IPS-20b (cell line): ENCODE data around the gene MRC1.

Experiments
- H3K27ac ChIP-seq: one replicate; pipeline ENCODE4 v1.5.1; 2013; ENCODE audit warnings: low read length
- H3K27me3 ChIP-seq: 2 replicates; pipeline ENCODE4 v1.6.1; 2013; ENCODE audit warnings: mild to moderate bottlenecking, low read length, inconsistent platforms; ENCODE audit not compliant: insufficient read depth
- H3K36me3 ChIP-seq: 2 replicates; pipeline ENCODE4 v1.6.1; 2013; ENCODE audit warnings: low read depth, mild to moderate bottlenecking, inconsistent platforms, low read length, moderate library complexity; ENCODE audit not compliant: insufficient read depth
- H3K4me1 ChIP-seq: 2 replicates; pipeline ENCODE4 v1.6.1; 2013; ENCODE audit warnings: mild to moderate bottlenecking, control low read depth, inconsistent platforms, low read length, moderate library complexity; ENCODE audit not compliant: insufficient read depth
- H3K4me3 ChIP-seq: 2 replicates; pipeline ENCODE4 v1.5.1; 2013; ENCODE audit warnings: mild to moderate bottlenecking, low read length, inconsistent platforms
- H3K9ac ChIP-seq: 2 replicates; pipeline ENCODE4 v1.6.1; 2013; ENCODE audit warnings: low read depth, mild to moderate bottlenecking, inconsistent platforms, low read length, moderate library complexity
- H3K9me3 ChIP-seq: 2 replicates; pipeline ENCODE4 v1.6.1; 2013; ENCODE audit warnings: mild to moderate bottlenecking, low read depth, low read length, inconsistent platforms; ENCODE audit not compliant: insufficient read depth

The MRC1 gene

GRCh38 chr10:17802350-17802749 is 6.8 kb upstream of the MRC1 start:
- Histone ChIP-seq H3K4me3 (no peak overlapping the region), H3K36me3 (no peaks in the 10 kb centered on the region), H3K27ac (no peak overlapping the region), H3K9ac (no peak overlapping the region), H3K4me1 (no peaks in the 10 kb centered on the region), H3K9me3 (no peaks in the 10 kb centered on the region), H3K27me3 (no peaks in the 10 kb centered on the region)

GRCh38 chr10:17802976-17803375 is 6.2 kb upstream of the MRC1 start:
- no peaks in the 10 kb centered on the region for H3K36me3 ChIP-seq
- no peaks in the 10 kb centered on the region for H3K4me1 ChIP-seq
- no peak overlapping the region for H3K27ac ChIP-seq
- H3K4me3 ChIP-seq = no peak overlapping the region
- H3K9me3 ChIP-seq = no peaks in the 10 kb centered on the region
- H3K9ac ChIP-seq = no peak overlapping the region
- H3K27me3 ChIP-seq = no peaks in the 10 kb centered on the region

GRCh38 chr10:17805330-17805729 is 3.8 kb upstream of the MRC1 start:
- H3K4me3 ChIP-seq = no peak overlapping the region
- no peaks in the 10 kb centered on the region; the same call in 1 of the 2 replicates for H3K27me3 ChIP-seq
- no peak overlapping the region for H3K9ac ChIP-seq
- H3K9me3 ChIP-seq = no peaks in the 10 kb centered on the region
- H3K4me1 ChIP-seq = no peaks in the 10 kb centered on the region
- H3K27ac ChIP-seq = no peak overlapping the region
- H3K36me3 ChIP-seq = no peaks in the 10 kb centered on the region

- Histone ChIP-seq H3K9ac (no peak overlapping the region), H3K4me1 (no peaks in the 10 kb centered on the region), H3K27ac (no peak overlapping the region), H3K36me3 (no peaks in the 10 kb centered on the region), H3K27me3 (no peaks in the 10 kb centered on the region; the same call in 1 of the 2 replicates), H3K9me3 (no peaks in the 10 kb centered on the region), H3K4me3 (no peak overlapping the region)
Observed at GRCh38 chr10:17805921-17806577, 3.1 kb upstream of the MRC1 start.

GRCh38 chr10:17811146-17811865 is 2.2 kb downstream of the MRC1 start:
- H3K36me3 ChIP-seq = no peaks in the 10 kb centered on the region
- H3K27ac ChIP-seq = no peak overlapping the region
- H3K27me3 ChIP-seq = no peaks in the 10 kb centered on the region; the same call in 1 of the 2 replicates
- H3K9ac ChIP-seq = no peak overlapping the region
- no peak overlapping the region for H3K4me3 ChIP-seq
- H3K4me1 ChIP-seq = no peaks in the 10 kb centered on the region
- H3K9me3 ChIP-seq = no peaks in the 10 kb centered on the region

- Histone ChIP-seq H3K9me3 (no peaks in the 10 kb centered on the region), H3K4me1 (no peaks in the 10 kb centered on the region), H3K27me3 (no peaks in the 10 kb centered on the region), H3K9ac (no peak overlapping the region), H3K4me3 (no peak overlapping the region), H3K36me3 (no peaks in the 10 kb centered on the region), H3K27ac (no peak overlapping the region)
Observed at GRCh38 chr10:17814973-17815372, 5.8 kb downstream of the MRC1 start.

GRCh38 chr10:17816199-17816598 is 7.1 kb downstream of the MRC1 start:
- H3K4me1 ChIP-seq = no peaks in the 10 kb centered on the region
- H3K4me3 ChIP-seq = no peak overlapping the region
- H3K27ac ChIP-seq = no peak overlapping the region

DNA sequence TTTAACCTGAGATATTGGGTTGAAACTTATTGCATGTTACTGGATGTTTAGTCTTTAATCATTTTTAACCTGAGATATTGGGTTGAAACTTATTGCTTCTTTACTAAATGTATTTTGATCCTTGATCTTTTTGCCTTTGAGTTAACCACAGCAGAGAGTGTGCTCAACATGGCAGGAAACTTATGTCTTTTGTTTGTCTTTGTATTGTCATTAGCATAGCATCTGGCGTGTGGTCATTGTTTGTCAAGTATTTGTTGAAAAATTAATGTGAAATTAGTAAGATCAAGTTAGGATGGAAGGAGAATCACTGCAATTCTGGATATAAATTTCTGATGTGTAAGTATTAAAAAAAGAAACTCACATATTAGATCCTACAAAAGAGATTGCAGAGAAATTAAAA is 8.2 kb downstream of the MRC1 start:
- Histone ChIP-seq H3K9ac (no peak overlapping the region), H3K27ac (no peak overlapping the region), H3K27me3 (no peaks in the 10 kb centered on the region), H3K9me3 (no peaks in the 10 kb centered on the region), H3K4me3 (no peak overlapping the region), H3K4me1 (no peaks in the 10 kb centered on the region), H3K36me3 (no peaks in the 10 kb centered on the region)

More at GRCh38 chr10:17816199-17816598, 7.1 kb downstream of the MRC1 start:
- Histone ChIP-seq H3K36me3 (no peaks in the 10 kb centered on the region), H3K27me3 (no peaks in the 10 kb centered on the region), H3K9me3 (no peaks in the 10 kb centered on the region), H3K9ac (no peak overlapping the region)

GRCh38 chr10:17817790-17818189 is 8.6 kb downstream of the MRC1 start:
- no peaks in the 10 kb centered on the region for H3K27me3 ChIP-seq
- H3K36me3 ChIP-seq = no peaks in the 10 kb centered on the region
- H3K9me3 ChIP-seq = no peaks in the 10 kb centered on the region
- no peak overlapping the region for H3K9ac ChIP-seq
- no peaks in the 10 kb centered on the region for H3K4me1 ChIP-seq
- no peak overlapping the region for H3K4me3 ChIP-seq
- no peak overlapping the region for H3K27ac ChIP-seq

- H3K36me3 ChIP-seq = no peaks in the 10 kb centered on the region
- no peak overlapping the region for H3K4me3 ChIP-seq
Observed at GRCh38 chr10:17819836-17820235, 10.7 kb downstream of the MRC1 start.

DNA sequence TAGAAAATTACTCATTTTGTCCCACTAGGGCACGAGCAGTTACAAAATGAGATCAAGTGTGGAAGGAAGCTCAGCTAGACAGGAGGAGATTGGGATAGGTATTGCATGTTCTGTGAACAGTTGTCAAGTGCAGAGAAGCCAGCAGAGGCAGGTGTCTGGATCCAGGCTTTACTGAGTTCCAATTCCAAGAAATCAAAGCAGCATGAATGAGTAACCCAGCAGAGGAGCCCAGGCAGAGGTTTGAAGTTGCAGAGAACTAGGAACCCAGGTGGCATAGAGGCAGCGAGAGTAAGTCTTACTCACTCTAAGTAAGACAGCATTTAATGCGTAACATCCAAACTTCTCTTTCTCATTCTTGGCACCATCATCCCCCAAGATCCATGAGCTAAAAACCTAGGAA is 11.8 kb downstream of the MRC1 start:
- H3K9ac ChIP-seq = no peak overlapping the region
- H3K4me3 ChIP-seq = no peak overlapping the region
- H3K4me1 ChIP-seq = no peaks in the 10 kb centered on the region
- H3K36me3 ChIP-seq = no peaks in the 10 kb centered on the region
- H3K27ac ChIP-seq = no peak overlapping the region
- no peaks in the 10 kb centered on the region for H3K27me3 ChIP-seq
- no peaks in the 10 kb centered on the region for H3K9me3 ChIP-seq

More at GRCh38 chr10:17819836-17820235, 10.7 kb downstream of the MRC1 start:
- H3K9me3 ChIP-seq = no peaks in the 10 kb centered on the region
- H3K27ac ChIP-seq = no peak overlapping the region
- no peak overlapping the region for H3K9ac ChIP-seq
- no peaks in the 10 kb centered on the region for H3K27me3 ChIP-seq
- no peaks in the 10 kb centered on the region for H3K4me1 ChIP-seq

- no peak overlapping the region for H3K4me3 ChIP-seq
- no peaks in the 10 kb centered on the region for H3K27me3 ChIP-seq
- H3K27ac ChIP-seq = no peak overlapping the region
- no peak overlapping the region for H3K9ac ChIP-seq
- no peaks in the 10 kb centered on the region for H3K4me1 ChIP-seq
- H3K9me3 ChIP-seq = no peaks in the 10 kb centered on the region
- H3K36me3 ChIP-seq = no peaks in the 10 kb centered on the region
Observed at GRCh38 chr10:17821893-17822292, 12.7 kb downstream of the MRC1 start.
